ENCODE measurements around the gene MACF1. TPM values are rescaled to one million over a fixed set of nuclear protein-coding genes. Genes with fewer than 3 reads are reported as not detected.

MACF1 gene
- polyA plus RNA-seq, 1 of the 3 experiments (the other 2 are of a cell fraction): 37.6 TPM

DNA sequence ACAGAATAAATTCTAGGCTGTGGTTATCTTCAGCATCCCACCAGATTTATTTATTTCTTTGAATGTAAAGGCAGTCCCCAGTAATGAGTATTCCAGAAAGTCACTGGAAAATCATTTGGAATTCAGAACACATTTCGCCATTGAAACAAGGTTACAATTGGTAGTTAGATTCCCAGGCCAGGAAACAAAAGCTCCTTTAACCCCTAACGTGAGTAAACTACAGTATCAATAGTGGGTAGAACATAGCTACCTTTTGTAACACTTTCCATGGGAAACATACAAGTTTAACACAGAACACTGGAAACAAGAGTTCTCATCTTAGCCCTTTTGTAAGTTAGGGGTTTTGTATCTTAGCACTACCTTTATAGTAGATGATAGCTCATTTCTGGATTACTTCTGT, 233.5 kb downstream of the MACF1 start:
- TF ChIP-seq MEF2A (IDR thresholded peaks at IDR 0.05; ENCODE audit: borderline replicate concordance, low read depth): no peak
- TF ChIP-seq, protein P1, sequence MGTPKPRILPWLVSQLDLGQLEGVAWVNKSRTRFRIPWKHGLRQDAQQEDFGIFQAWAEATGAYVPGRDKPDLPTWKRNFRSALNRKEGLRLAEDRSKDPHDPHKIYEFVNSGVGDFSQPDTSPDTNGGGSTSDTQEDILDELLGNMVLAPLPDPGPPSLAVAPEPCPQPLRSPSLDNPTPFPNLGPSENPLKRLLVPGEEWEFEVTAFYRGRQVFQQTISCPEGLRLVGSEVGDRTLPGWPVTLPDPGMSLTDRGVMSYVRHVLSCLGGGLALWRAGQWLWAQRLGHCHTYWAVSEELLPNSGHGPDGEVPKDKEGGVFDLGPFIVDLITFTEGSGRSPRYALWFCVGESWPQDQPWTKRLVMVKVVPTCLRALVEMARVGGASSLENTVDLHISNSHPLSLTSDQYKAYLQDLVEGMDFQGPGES (IDR thresholded peaks at IDR 0.05; ENCODE audit: low read depth, low read length): no peak
- Histone ChIP-seq H3K27me3 (ENCODE audit: insufficient read depth) (no peaks in the 10 kb centered on the region), H3K9ac (no peak overlapping the region), H3K9me2 (no peaks in the 10 kb centered on the region), H3K36me3 (replicated peaks in 1 of 2; ENCODE audit: control insufficient read depth in 1 of 2, insufficient read depth in 2 of 2, low read length in 1 of 2) (peaks cover 84 to 94% of the 10 kb centered on the region in 2 experiments), H3K9me3 (no peaks in the 10 kb centered on the region), H3F3A (replicated peaks; ENCODE audit: insufficient read depth) (peaks cover 37% of the 10 kb centered on the region), H2AFZ (ENCODE audit: low read depth) (no peak overlapping the region), H3K4me2 (no peak overlapping the region), H3K4me3 (ENCODE audit: low read depth in 2 of 2, low read length in 1 of 2) (no peak overlapping the region), H3K79me2 (ENCODE audit: insufficient read depth) (peaks cover 37% of the 10 kb centered on the region; the same call in 1 of the 2 replicates), H3K4me1 (ENCODE audit: control insufficient read depth in 1 of 2, insufficient read depth in 2 of 2, low read depth in 1 of 2, low read length in 1 of 2) (no peaks in the 10 kb centered on the region), H3K27ac (ENCODE audit: low read depth in 2 of 2, low read length in 1 of 2) (no peak overlapping the region), H4K20me1 (ENCODE audit: insufficient read depth) (no peaks in the 10 kb centered on the region)
- ChIA-PET POLR2A (no interaction called here), CTCF (interaction anchor here (1.2 to 1.4 kb wide), 2 partner anchors 19 to 37 kb away, joined by 3 to 4 read pairs; no protein-coding TSS in a partner anchor)
- no peak for DNase-seq
- 95% methylated on average over 2 of the region's 2 CpGs for WGBS (ENCODE audit: low lambda C conversion rate)

DNA sequence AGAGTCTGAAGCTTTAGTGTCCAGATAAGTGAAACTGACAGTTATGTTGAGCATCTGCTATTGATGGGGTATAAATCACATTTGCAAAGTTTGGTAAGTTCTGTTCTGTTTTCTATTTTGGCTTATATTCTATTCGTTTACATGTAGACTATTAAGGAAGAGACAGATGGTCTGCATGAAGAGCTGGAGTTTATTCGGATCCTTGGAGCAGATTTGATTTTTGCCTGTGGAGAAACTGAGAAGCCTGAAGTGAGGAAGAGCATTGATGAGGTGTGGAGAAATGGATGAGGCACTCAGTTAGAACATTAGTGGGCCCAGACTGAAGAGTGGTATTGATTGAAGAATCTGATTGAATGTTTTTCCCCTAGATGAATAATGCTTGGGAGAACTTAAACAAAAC, 236.4 kb downstream of the MACF1 start:
- ChIA-PET CTCF (interaction anchor here (1.0 kb wide), 1 partner anchor 342 kb away, joined by 3 read pairs; no protein-coding TSS in a partner anchor), POLR2A (no interaction called here)
- H3K79me2 ChIP-seq (ENCODE audit: insufficient read depth): peaks cover 23% of the 10 kb centered on the region; the same call in 1 of the 2 replicates
- H3K9me3 ChIP-seq: no peaks in the 10 kb centered on the region
- H2AFZ ChIP-seq (ENCODE audit: low read depth): no peak overlapping the region
- peaks cover 82 to 90% of the 10 kb centered on the region in 2 experiments for H3K36me3 ChIP-seq (replicated peaks in 1 of 2; ENCODE audit: control insufficient read depth in 1 of 2, insufficient read depth in 2 of 2, low read length in 1 of 2)
- DNase-seq: no peak
- H3K27ac ChIP-seq (ENCODE audit: low read depth in 2 of 2, low read length in 1 of 2): no peak overlapping the region
- H3K4me1 ChIP-seq (ENCODE audit: control insufficient read depth in 1 of 2, insufficient read depth in 2 of 2, low read depth in 1 of 2, low read length in 1 of 2): no peaks in the 10 kb centered on the region
- WGBS (ENCODE audit: low lambda C conversion rate): 57% methylated on average over 2 of the region's 2 CpGs
- TF ChIP-seq MEF2A (IDR thresholded peaks at IDR 0.05; ENCODE audit: borderline replicate concordance, low read depth) (no peak), CHD2 (IDR thresholded peaks at IDR 0.05; ENCODE audit: low read length, partially characterized antibody) (no peak), SIN3A (IDR thresholded peaks at IDR 0.05; ENCODE audit: borderline replicate concordance, low read depth, low read length) (no peak), ELF1 (IDR thresholded peaks at IDR 0.05) (no peak), RXRA (IDR thresholded peaks at IDR 0.05; ENCODE audit: borderline replicate concordance, low read depth) (no peak)
- TF ChIP-seq, protein P2, sequence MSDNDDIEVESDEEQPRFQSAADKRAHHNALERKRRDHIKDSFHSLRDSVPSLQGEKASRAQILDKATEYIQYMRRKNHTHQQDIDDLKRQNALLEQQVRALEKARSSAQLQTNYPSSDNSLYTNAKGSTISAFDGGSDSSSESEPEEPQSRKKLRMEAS (IDR thresholded peaks at IDR 0.05; ENCODE audit: low read depth): no peak
- no peak overlapping the region for H3K9ac ChIP-seq
- H3K4me3 ChIP-seq (ENCODE audit: low read depth in 2 of 2, low read length in 1 of 2): no peak overlapping the region
- H3F3A ChIP-seq (replicated peaks; ENCODE audit: insufficient read depth): peaks cover 22% of the 10 kb centered on the region
- no peaks in the 10 kb centered on the region for H3K27me3 ChIP-seq (ENCODE audit: insufficient read depth)
- no peaks in the 10 kb centered on the region for H4K20me1 ChIP-seq (ENCODE audit: insufficient read depth)
- no peak overlapping the region for H3K4me2 ChIP-seq
- no peaks in the 10 kb centered on the region for H3K9me2 ChIP-seq

DNA sequence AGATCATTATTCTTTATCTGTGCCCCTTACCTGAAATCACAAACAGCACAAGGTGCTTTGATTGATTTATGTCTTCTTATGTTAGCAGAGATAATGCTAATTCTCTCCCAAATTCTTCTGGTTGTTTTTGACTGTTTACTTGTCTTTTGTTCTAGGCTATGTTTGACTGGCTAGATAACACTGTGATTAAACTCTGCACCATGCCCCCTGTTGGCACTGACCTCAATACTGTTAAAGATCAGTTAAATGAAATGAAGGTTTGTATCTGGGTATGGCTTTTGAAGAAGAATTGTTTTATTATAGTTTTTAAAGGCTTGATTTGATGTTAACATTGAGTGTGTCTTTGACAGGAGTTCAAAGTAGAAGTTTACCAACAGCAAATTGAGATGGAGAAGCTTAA, 237.3 kb downstream of the MACF1 start:
- H3K4me1 ChIP-seq (ENCODE audit: control insufficient read depth in 1 of 2, insufficient read depth in 2 of 2, low read depth in 1 of 2, low read length in 1 of 2): no peaks in the 10 kb centered on the region
- no peak for DNase-seq
- peaks cover 81 to 89% of the 10 kb centered on the region in 2 experiments for H3K36me3 ChIP-seq (replicated peaks in 1 of 2; ENCODE audit: control insufficient read depth in 1 of 2, insufficient read depth in 2 of 2, low read length in 1 of 2)
- H4K20me1 ChIP-seq (ENCODE audit: insufficient read depth): no peaks in the 10 kb centered on the region
- peaks cover 16% of the 10 kb centered on the region; the same call in 1 of the 2 replicates for H3K79me2 ChIP-seq (ENCODE audit: insufficient read depth)
- H3K4me2 ChIP-seq: no peak overlapping the region
- TF ChIP-seq CHD2 (IDR thresholded peaks at IDR 0.05; ENCODE audit: low read length, partially characterized antibody): no peak
- TF ChIP-seq JUND (IDR thresholded peaks at IDR 0.05): no peak
- no peak for TF ChIP-seq MXI1 (IDR thresholded peaks at IDR 0.05; ENCODE audit: low read depth, low read length)
- TF ChIP-seq, protein P1 (IDR thresholded peaks at IDR 0.05; ENCODE audit: low read depth, low read length): no peak
- TF ChIP-seq MEF2A (IDR thresholded peaks at IDR 0.05; ENCODE audit: borderline replicate concordance, low read depth): no peak
- no peak overlapping the region for H3K9ac ChIP-seq
- no peaks in the 10 kb centered on the region for H3K27me3 ChIP-seq (ENCODE audit: insufficient read depth)
- H2AFZ ChIP-seq (ENCODE audit: low read depth): no peak overlapping the region
- H3K27ac ChIP-seq (ENCODE audit: low read depth in 2 of 2, low read length in 1 of 2): no peak overlapping the region
- no peak overlapping the region for H3K4me3 ChIP-seq (ENCODE audit: low read depth in 2 of 2, low read length in 1 of 2)
- CTCF ChIA-PET: interaction anchor here (0.8 to 1.7 kb wide), 5 partner anchors 11 to 343 kb away, joined by 3 to 4 read pairs (median 3); no protein-coding TSS in a partner anchor
- POLR2A ChIA-PET: no interaction called here
- H3K9me3 ChIP-seq: no peaks in the 10 kb centered on the region
- H3F3A ChIP-seq (replicated peaks; ENCODE audit: insufficient read depth): peaks cover 22% of the 10 kb centered on the region
- H3K9me2 ChIP-seq: no peaks in the 10 kb centered on the region

Data from SK-N-SH (cell line).